HT1080 (cell line): ENCODE data around the gene NME9. TPM values are rescaled to one million over a fixed set of nuclear protein-coding genes. Genes with fewer than 3 reads are reported as not detected.

Experiments used
- DNase-seq: peaks from one replicate; pipeline ENCODE4 v3.0.0-alpha.2; 2015; ENCODE audit warnings: low read depth
- total RNA-seq: library from RNA; depleted of rRNA; stranded (reverse); fragments of >200 nt; shearing (Covaris generic); gene quantifications from 2 replicates; pipeline ENCODE4 v1.2.3, GENCODE V29; 2014; rRNA removed

The NME9 gene
- total RNA-seq, 1 experiment from 2014 or later: not detected

DNA sequence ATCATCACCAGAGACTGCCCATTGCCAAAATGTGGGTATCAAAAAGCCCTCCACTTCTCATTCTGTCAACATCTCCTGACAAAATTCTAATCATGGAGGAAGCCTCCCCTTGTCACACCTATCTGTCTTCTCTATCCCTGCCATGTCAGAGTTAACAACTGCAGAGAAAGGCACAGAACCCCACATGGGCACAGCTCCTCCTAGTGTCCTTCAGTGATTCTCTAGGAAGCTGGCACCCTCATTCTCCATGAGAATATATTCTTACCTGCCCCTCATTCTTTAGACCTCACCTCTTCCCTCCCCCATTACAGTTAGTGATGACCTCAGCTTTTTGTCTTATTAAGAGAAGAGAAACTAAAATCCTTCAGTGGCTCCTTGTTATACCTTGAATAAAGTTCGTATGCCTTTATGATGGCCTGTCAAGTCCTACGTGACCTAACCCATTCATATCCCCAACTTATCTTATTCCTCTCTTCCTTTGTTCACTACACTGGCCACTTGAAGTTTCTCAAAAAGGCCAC is 44.6 kb downstream of the NME9 start:
- DNase-seq: no peak

DNA sequence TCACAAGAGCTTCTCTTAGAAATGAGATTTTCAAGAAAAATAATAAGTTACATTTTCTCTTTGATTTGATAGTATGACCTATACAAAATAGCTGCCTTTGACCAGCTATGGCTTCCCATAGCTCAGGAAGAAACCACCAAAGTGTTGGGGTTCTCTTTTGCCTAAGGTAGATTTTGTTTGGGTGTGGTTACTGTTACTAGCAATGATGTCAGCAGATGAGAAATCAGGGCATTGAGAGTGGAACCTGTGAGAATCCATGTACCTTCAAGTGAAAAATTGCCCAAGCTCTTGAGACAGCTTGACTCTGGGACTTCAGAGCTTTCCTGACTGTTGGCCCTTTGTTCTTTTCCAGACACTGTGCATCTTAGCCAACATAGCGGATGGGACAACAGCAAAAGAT is 45.6 kb downstream of the NME9 start:
- no peak for DNase-seq

DNA sequence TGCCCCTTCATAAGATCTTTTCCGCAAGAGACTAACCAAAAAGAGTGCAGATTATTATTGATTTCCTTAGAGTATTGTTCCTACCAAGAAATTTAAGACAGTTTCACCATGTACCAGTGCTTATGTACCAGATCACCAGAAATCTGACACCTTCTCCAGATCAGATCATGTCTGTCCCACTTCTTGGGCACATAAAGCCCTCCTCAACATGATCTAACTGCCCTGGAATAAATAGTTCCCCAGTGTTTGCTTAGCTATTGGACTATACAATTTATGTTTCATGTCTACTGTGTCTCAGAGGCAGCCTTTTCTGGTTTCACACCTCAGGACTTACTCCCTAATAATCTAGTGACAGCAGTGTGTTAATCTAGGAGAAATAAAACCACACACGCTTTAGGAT is 46.8 kb downstream of the NME9 start:
- DNase-seq: no peak

DNA sequence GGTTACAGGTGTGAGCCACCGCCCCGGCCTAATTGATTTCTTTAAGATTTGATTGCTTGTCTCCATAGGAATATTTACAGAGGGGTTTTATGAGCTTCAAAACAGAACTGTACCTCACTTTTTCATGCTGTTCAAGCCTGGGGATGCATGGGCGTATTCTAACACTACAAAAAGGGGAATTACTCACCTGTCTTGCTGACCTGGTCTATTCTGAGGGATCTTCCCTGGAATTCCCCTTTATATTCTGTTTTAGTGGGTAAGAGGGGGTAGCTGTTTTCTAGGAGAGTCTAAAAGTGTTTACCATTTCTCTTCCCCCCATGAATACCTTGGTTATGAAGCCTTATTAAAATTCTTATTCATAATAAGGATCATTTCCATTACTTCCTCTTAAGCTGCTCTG is 48.1 kb downstream of the NME9 start:
- DNase-seq: no peak

DNA sequence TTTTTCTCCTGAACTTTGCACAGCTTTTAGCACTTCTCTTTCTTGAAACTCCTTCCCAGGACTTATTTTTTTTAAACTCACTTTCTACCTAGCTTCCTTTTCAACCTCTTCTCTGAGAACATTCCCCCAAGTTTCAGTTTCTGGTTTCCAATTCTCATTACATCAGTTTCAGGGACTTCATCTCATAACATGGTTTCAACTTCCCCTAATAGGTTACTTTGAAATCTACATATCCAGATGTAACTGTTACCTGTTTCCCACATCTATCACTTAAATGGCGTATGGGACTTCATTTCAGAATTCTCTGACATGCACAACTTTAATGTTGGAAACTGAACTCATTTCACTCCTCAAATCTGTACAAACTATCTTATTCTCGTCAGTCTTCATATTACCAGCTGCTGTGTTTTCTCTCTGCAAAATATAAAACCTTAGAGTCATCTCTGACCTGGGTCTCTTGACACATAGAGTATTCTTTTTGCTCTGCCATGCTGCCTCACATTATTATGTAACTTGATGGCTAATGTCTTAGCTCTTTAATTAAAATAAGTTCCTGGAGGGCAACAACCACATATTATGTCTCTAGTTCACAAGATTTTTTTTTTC is 58.4 kb downstream of the NME9 start:
- DNase-seq: no peak

- no peak for DNase-seq
Observed at GRCh38 chr3:138270245-138270644, 59.4 kb downstream of the NME9 start.

DNA sequence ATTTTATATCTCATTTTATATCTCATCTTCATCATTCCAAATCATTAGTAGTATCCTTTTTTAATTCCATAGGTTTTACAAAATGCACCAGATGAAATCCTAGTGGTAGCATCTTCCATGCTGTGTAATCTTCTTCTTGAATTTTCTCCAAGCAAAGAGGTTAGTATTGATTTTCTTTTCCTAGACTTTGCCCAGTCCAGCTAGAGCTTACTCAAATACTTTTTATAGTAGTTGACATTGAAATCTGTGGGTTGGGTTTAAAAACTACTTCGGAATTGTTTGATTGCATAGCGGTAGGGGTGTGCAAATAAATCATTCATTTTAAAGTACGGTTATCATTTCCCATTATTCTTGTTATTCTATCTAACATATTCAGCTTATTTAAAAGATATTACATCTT is 62.6 kb downstream of the NME9 start:
- no peak for DNase-seq

GRCh38 chr3:138265745-138266144 is 63.9 kb downstream of the NME9 start:
- DNase-seq: no peak

GRCh38 chr3:138263104-138263503 is 66.5 kb downstream of the NME9 start:
- DNase-seq: no peak

GRCh38 chr3:138260611-138261010 is 69.0 kb downstream of the NME9 start:
- no peak for DNase-seq

DNA sequence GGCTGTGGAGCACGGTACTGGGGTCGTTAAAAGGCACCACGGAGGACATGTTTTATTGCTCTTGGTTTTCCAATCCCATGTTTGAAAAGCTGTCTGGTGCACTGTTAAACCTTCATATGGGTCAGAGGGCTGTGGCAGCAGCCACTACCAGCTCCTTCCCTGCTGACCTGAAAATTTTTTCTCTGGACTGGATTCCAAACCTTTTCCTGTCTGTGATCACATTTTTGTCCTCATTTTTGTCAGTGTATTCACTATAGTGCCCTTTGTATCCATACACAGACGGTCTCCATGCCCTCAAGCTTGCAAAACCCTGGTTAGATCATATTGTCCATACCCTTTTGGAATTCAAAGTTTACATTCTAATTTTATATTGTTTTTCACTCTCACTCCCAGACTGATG is 70.5 kb downstream of the NME9 start:
- DNase-seq: no peak

- no peak for DNase-seq
Observed at GRCh38 chr3:138257986-138258385, 71.7 kb downstream of the NME9 start.

DNA sequence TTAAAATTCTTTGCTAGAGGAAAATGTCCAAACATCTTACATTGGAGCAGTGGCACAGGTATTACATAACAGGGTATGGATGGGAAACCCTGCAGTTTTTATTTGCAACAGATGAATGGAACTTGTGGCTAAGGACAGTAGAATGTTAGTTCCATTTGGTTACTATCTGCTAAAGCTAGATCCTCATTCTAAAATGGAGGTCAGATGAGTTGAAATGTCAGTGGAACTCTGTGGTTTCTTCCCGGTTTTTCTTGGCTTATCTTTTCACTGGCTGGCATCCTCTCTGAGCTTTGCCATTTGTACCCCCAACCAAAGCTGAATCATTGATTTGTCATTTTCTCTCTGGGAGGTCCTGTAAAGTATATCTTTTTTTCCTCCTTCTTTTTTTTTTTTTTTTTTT is 73.6 kb downstream of the NME9 start:
- peak; percentile 55 for DNase-seq

DNA sequence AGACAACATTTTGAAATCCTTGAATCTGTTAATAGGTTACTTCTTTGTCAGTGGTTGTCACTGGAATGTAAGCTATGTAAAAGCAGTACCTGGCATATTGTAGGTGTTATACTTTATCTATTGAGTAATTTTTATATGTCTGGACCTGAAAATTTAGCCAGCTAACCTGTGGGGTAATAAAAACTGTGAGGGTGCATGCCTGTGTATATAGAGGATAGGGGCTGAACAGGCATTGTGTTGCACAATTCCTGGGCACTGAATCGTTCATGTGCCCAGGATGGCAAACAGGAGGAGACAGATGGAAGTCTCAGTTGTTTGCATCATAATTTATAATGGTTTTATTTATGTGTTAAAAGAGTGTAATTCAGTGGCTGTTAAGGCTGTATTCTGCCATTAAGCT is 75.4 kb downstream of the NME9 start:
- DNase-seq: no peak

DNA sequence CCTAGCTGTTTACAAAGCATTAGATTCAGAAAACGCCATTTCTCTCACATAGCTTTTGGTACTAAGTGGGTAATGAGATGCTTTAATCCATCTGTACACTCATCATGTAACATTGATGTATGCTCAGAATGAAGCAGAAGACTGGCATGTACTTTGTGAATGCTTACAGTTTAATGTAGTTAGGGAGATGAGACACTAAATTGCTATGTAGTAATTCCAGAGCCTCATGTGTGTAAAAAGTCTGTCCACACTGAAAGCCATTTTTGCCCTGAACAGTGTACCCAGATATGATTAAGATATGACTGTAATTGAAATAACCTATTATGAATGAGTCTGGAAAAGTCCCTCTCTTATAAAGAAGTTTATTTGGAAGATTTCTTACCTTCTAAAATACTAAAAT is 76.0 kb downstream of the NME9 start:
- DNase-seq: no peak

Other genes starting within 250 kb of the NME9 start
- 17.7 and 27.4 TPM in 2 replicates for gene DZIP1L, start 214.2 kb downstream of the NME9 start, total RNA-seq
- not detected in 2 replicates for gene A4GNT, start 197.5 kb downstream of the NME9 start, total RNA-seq
- 25.1 and 25.9 TPM in 2 replicates for gene DBR1, start 154.9 kb downstream of the NME9 start, total RNA-seq
- gene ARMC8, start 142.6 kb downstream of the NME9 start, total RNA-seq: 37.5 and 41.5 TPM in 2 replicates
- 2.3 and 3.1 TPM in 2 replicates for gene MRAS, start 18.7 kb upstream of the NME9 start, total RNA-seq
- 0.02 and 0.40 TPM in 2 replicates for gene ESYT3, start 104.8 kb upstream of the NME9 start, total RNA-seq